ENCODE results near the gene SGCA.

Gene SGCA

GRCh38 chr17:50221864-50222545 is 56.2 kb downstream of the SGCA start:
- ATAC-seq (replicated peaks; ENCODE audit: extremely low read depth, poor library complexity, severe bottlenecking) (no peak), DNase-seq (ENCODE audit: low spot score in 2 of 2) (no peak)
- Mint-ChIP-seq H3K36me3 (ENCODE audit: insufficient read depth) (no peaks in the 10 kb centered on the region), H3K4me1 (no peaks in the 10 kb centered on the region), H3K27ac (ENCODE audit: low read depth) (no peak overlapping the region), H3K27me3 (peaks cover 33% of the 10 kb centered on the region), H3K4me3 (no peak overlapping the region), H3K9me3 (no peaks in the 10 kb centered on the region)

GRCh38 chr17:50222922-50223321 is 57.1 kb downstream of the SGCA start:
- Mint-ChIP-seq H3K4me3 (no peak overlapping the region), H3K4me1 (no peaks in the 10 kb centered on the region), H3K36me3 (ENCODE audit: insufficient read depth) (no peaks in the 10 kb centered on the region), H3K27me3 (peaks cover 24% of the 10 kb centered on the region), H3K27ac (ENCODE audit: low read depth) (no peak overlapping the region), H3K9me3 (no peaks in the 10 kb centered on the region)
- DNase-seq (ENCODE audit: low spot score in 2 of 2): no peak
- no peak for ATAC-seq (replicated peaks; ENCODE audit: extremely low read depth, poor library complexity, severe bottlenecking)
